Neural progenitor cell (in vitro differentiated cells): ENCODE data around the gene PTCD3.

ENCODE experiments used
- EZH2 ChIP-seq: fragments of 200-600 bp; sonication (generic); IDR thresholded peaks from 2 replicates; pipeline ENCODE4 v1.6.1; 2017; ENCODE audit warnings: antibody characterized with exemption, mild to moderate bottlenecking, moderate library complexity
- EZH2phosphoT487 ChIP-seq: fragments of 200-600 bp; sonication (generic); IDR thresholded peaks from 2 replicates; pipeline ENCODE4 v1.6.1; 2017; ENCODE audit warnings: antibody characterized with exemption
- TF ChIP-seq, protein P1 (sequence below): fragments of 200-600 bp; sonication (generic); IDR thresholded peaks from 2 replicates; pipeline ENCODE4 v1.5.1; 2017; ENCODE audit warnings: antibody characterized with exemption, mild to moderate bottlenecking

DNA sequence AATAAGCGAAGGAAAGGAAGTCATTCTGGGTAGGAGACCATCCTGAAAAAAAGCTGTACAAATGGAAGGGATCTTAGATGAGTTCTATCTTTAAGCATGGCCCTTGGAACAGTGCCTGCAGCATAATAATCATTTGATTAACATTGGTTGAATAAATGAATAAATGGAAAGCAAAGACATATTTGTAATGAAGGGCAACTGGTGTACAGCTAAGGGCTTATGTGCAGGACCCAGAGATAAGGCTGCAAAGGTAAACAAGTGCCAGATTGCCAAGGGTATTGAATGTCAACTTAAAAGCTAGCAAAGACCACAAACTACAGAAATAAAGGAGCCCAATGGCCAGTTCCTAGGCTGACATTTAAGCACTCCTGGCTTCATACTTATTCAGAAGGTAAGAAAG, 69.8 kb downstream of the PTCD3 start:
- TF ChIP-seq EZH2 (no peak), EZH2phosphoT487 (no peak)
- TF ChIP-seq, protein P1, sequence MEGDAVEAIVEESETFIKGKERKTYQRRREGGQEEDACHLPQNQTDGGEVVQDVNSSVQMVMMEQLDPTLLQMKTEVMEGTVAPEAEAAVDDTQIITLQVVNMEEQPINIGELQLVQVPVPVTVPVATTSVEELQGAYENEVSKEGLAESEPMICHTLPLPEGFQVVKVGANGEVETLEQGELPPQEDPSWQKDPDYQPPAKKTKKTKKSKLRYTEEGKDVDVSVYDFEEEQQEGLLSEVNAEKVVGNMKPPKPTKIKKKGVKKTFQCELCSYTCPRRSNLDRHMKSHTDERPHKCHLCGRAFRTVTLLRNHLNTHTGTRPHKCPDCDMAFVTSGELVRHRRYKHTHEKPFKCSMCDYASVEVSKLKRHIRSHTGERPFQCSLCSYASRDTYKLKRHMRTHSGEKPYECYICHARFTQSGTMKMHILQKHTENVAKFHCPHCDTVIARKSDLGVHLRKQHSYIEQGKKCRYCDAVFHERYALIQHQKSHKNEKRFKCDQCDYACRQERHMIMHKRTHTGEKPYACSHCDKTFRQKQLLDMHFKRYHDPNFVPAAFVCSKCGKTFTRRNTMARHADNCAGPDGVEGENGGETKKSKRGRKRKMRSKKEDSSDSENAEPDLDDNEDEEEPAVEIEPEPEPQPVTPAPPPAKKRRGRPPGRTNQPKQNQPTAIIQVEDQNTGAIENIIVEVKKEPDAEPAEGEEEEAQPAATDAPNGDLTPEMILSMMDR = no peak
